ENCODE results near the gene MAPT. TPM values are rescaled to one million over a fixed set of nuclear protein-coding genes. Genes with fewer than 3 reads are reported as not detected.

MAPT gene
- total and polyA plus RNA-seq, 2 of the 13 experiments (the other 11 are each of a cell fraction or from before 2014, with no cell fraction given) = 2.1 to 2.8 TPM

GRCh38 chr17:45894022-45894784 lies at the start of gene MAPT (continued):
- 0 out of 2 replicates have a peak, but pooled peaks have one; percentile 15 for TF ChIP-seq THAP9 (CRISPR knock-in tag; IDR thresholded peaks at IDR 0.05; ENCODE audit: borderline replicate concordance)
- TF ChIP-seq, protein P1, sequence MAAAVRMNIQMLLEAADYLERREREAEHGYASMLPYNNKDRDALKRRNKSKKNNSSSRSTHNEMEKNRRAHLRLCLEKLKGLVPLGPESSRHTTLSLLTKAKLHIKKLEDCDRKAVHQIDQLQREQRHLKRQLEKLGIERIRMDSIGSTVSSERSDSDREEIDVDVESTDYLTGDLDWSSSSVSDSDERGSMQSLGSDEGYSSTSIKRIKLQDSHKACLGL (CRISPR knock-in tag; IDR thresholded peaks at IDR 0.05) = peak; percentile 37; the same call in 1 of the 2 replicates
- TF ChIP-seq ZFP62 (CRISPR knock-in tag; IDR thresholded peaks at IDR 0.05) = 0 out of 2 replicates have a peak, but pooled peaks have one; percentile 14
- no peak for TF ChIP-seq TBX2 (CRISPR knock-in tag; IDR thresholded peaks at IDR 0.05; ENCODE audit: borderline replicate concordance)
- TF ChIP-seq, protein P2, sequence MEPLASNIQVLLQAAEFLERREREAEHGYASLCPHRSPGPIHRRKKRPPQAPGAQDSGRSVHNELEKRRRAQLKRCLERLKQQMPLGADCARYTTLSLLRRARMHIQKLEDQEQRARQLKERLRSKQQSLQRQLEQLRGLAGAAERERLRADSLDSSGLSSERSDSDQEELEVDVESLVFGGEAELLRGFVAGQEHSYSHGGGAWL (CRISPR knock-in tag; IDR thresholded peaks at IDR 0.05) = peak; percentile 73
- no peak for TF ChIP-seq ZNF546 (CRISPR knock-in tag; conservative IDR thresholded peaks at IDR 0.05)
- no peak for TF ChIP-seq ZNF337 (CRISPR knock-in tag; IDR thresholded peaks at IDR 0.05; ENCODE audit: borderline replicate concordance, low read depth)
- TF ChIP-seq, protein P3, sequence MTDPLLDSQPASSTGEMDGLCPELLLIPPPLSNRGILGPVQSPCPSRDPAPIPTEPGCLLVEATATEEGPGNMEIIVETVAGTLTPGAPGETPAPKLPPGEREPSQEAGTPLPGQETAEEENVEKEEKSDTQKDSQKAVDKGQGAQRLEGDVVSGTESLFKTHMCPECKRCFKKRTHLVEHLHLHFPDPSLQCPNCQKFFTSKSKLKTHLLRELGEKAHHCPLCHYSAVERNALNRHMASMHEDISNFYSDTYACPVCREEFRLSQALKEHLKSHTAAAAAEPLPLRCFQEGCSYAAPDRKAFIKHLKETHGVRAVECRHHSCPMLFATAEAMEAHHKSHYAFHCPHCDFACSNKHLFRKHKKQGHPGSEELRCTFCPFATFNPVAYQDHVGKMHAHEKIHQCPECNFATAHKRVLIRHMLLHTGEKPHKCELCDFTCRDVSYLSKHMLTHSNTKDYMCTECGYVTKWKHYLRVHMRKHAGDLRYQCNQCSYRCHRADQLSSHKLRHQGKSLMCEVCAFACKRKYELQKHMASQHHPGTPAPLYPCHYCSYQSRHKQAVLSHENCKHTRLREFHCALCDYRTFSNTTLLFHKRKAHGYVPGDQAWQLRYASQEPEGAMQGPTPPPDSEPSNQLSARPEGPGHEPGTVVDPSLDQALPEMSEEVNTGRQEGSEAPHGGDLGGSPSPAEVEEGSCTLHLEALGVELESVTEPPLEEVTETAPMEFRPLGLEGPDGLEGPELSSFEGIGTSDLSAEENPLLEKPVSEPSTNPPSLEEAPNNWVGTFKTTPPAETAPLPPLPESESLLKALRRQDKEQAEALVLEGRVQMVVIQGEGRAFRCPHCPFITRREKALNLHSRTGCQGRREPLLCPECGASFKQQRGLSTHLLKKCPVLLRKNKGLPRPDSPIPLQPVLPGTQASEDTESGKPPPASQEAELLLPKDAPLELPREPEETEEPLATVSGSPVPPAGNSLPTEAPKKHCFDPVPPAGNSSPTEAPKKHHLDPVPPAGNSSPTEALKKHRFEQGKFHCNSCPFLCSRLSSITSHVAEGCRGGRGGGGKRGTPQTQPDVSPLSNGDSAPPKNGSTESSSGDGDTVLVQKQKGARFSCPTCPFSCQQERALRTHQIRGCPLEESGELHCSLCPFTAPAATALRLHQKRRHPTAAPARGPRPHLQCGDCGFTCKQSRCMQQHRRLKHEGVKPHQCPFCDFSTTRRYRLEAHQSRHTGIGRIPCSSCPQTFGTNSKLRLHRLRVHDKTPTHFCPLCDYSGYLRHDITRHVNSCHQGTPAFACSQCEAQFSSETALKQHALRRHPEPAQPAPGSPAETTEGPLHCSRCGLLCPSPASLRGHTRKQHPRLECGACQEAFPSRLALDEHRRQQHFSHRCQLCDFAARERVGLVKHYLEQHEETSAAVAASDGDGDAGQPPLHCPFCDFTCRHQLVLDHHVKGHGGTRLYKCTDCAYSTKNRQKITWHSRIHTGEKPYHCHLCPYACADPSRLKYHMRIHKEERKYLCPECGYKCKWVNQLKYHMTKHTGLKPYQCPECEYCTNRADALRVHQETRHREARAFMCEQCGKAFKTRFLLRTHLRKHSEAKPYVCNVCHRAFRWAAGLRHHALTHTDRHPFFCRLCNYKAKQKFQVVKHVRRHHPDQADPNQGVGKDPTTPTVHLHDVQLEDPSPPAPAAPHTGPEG (CRISPR knock-in tag; IDR thresholded peaks at IDR 0.05) = peak; percentile 78
- peak; percentile 70 for TF ChIP-seq ASH2L (IDR thresholded peaks at IDR 0.05; ENCODE audit: insufficient read length, low read depth, low read length)
- TF ChIP-seq ZNF205 (CRISPR knock-in tag; IDR thresholded peaks at IDR 0.05) = peak; percentile 38; the same call in 1 of the 2 replicates
- TF ChIP-seq POLR2G (IDR thresholded peaks at IDR 0.05; ENCODE audit: low read depth, low read length) = peak; percentile 81
- TF ChIP-seq, protein P4, sequence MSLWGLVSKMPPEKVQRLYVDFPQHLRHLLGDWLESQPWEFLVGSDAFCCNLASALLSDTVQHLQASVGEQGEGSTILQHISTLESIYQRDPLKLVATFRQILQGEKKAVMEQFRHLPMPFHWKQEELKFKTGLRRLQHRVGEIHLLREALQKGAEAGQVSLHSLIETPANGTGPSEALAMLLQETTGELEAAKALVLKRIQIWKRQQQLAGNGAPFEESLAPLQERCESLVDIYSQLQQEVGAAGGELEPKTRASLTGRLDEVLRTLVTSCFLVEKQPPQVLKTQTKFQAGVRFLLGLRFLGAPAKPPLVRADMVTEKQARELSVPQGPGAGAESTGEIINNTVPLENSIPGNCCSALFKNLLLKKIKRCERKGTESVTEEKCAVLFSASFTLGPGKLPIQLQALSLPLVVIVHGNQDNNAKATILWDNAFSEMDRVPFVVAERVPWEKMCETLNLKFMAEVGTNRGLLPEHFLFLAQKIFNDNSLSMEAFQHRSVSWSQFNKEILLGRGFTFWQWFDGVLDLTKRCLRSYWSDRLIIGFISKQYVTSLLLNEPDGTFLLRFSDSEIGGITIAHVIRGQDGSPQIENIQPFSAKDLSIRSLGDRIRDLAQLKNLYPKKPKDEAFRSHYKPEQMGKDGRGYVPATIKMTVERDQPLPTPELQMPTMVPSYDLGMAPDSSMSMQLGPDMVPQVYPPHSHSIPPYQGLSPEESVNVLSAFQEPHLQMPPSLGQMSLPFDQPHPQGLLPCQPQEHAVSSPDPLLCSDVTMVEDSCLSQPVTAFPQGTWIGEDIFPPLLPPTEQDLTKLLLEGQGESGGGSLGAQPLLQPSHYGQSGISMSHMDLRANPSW (CRISPR knock-in tag; IDR thresholded peaks at IDR 0.05; ENCODE audit: borderline replicate concordance) = no peak
- TF ChIP-seq, protein P5, sequence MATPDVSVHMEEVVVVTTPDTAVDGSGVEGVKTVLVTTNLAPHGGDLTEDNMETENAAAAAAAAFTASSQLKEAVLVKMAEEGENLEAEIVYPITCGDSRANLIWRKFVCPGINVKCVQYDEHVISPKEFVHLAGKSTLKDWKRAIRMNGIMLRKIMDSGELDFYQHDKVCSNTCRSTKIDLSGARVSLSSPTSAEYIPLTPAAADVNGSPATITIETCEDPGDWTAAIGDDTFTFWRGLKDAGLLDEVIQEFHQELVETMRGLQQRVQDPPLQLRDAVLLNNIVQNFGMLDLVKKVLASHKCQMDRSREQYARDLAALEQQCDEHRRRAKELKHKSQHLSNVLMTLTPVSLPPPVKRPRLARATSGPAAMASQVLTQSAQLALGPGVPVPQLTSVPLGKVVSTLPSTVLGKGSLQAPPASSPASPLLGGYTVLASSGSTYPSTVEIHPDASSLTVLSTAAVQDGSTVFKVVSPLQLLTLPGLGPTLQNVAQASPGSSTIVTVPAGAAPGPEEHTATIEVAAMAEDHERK (CRISPR knock-in tag; IDR thresholded peaks at IDR 0.05; ENCODE audit: low read depth) = peak; percentile 45; the same call in 1 of the 2 replicates

Data from HepG2 (cell line).